Transverse colon (tissue), 4 donors: Measurements from ENCODE around the gene TLE3.

Source experiments
- POLR2A ChIP-seq: fragments of 450-650 bp; IDR thresholded peaks from one replicate; pipeline ENCODE4 v1.6.1; 2016; ENCODE audit warnings: antibody characterized with exemption, mild to moderate bottlenecking, moderate library complexity
- POLR2AphosphoS5 ChIP-seq, 3 donors: sonication (generic); formaldehyde crosslinking; IDR thresholded peaks; one replicate each; pipeline ENCODE4 v1.6.1; 2016; ENCODE audit warnings: antibody characterized with exemption in 3 of 3
- TF ChIP-seq, protein P1 (sequence below), 5 experiments: fragments of 200-600 bp in 3 of 5; fragments of 450-650 bp in 2 of 5; sonication (generic) in 3 of 5; IDR thresholded peaks; 1 replicate in 2 of 5; 2 replicates in 3 of 5; pipeline ENCODE4 v1.5.1; 2016 to 2017; ENCODE audit warnings: antibody characterized with exemption in 5 of 5, inconsistent platforms in 3 of 5, mild to moderate bottlenecking in 2 of 5, moderate library complexity in 1 of 5

DNA sequence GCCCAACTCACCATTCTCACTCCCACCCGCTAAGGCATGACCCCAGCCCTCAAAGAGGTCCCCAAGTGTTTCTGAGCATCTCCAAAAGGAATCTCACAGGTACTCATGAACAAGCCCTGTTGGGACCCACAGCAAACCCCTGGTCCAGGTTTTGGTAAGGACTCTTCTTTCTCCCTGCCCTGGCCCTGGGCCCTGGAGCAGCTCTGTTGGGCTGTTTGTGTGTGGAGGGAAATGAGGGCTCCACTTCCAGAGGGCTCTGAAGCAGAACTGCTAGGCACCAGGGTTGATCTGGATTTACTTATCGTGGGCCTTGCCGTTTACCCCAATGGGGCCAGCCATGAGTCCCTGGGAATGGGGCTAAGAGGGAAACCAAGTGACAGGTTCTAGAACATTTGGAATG, 92.9 kb downstream of the TLE3 start:
- TF ChIP-seq POLR2AphosphoS5 (IDR thresholded peaks at IDR 0.05) (no peak), POLR2A (no peak)
- TF ChIP-seq, protein P1, sequence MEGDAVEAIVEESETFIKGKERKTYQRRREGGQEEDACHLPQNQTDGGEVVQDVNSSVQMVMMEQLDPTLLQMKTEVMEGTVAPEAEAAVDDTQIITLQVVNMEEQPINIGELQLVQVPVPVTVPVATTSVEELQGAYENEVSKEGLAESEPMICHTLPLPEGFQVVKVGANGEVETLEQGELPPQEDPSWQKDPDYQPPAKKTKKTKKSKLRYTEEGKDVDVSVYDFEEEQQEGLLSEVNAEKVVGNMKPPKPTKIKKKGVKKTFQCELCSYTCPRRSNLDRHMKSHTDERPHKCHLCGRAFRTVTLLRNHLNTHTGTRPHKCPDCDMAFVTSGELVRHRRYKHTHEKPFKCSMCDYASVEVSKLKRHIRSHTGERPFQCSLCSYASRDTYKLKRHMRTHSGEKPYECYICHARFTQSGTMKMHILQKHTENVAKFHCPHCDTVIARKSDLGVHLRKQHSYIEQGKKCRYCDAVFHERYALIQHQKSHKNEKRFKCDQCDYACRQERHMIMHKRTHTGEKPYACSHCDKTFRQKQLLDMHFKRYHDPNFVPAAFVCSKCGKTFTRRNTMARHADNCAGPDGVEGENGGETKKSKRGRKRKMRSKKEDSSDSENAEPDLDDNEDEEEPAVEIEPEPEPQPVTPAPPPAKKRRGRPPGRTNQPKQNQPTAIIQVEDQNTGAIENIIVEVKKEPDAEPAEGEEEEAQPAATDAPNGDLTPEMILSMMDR (IDR thresholded peaks at IDR 0.05), result no peak
